Activated B cell treated with CpG ODN at 0.5 μM for 24 hours (primary cell): Measurements from ENCODE around the gene ODAPH. TPM values are rescaled to one million over a fixed set of nuclear protein-coding genes. Genes with fewer than 3 reads are reported as not detected.

Source experiments
- ATAC-seq: fragments of 200-7000 bp; cut with Tn5 transposase; one replicate; pipeline ENCODE4 v1.10.0; 2021; ENCODE audit warnings: low read depth, mild to moderate bottlenecking, moderate library complexity
- CTCF ChIA-PET: fragments of 350-600 bp; sonication (Branson Sonifier 250); formaldehyde crosslinking; loops from one replicate; lab custom pipeline; 2021; ENCODE audit warnings: antibody characterized with exemption; lab: Charles Lee
- POLR2A ChIA-PET: fragments of 350-600 bp; sonication (Branson Sonifier 250); formaldehyde crosslinking; loops from one replicate; lab custom pipeline; 2021; ENCODE audit warnings: antibody characterized with exemption; lab: Charles Lee
- DNase-seq: peaks from one replicate; pipeline ENCODE4 v3.0.0; 2022
- H3K27ac Mint-ChIP-seq: one replicate; pipeline ENCODE4 v1.8.0; 2020; ENCODE audit warnings: mixed read lengths
- H3K27me3 Mint-ChIP-seq: one replicate; pipeline ENCODE4 v1.8.0; 2021; ENCODE audit warnings: mixed read lengths
- H3K36me3 Mint-ChIP-seq: one replicate; pipeline ENCODE4 v1.8.0; 2021; ENCODE audit warnings: low read depth, mixed read lengths
- H3K4me1 Mint-ChIP-seq: one replicate; pipeline ENCODE4 v1.8.0; 2021; ENCODE audit warnings: mixed read lengths
- H3K4me3 Mint-ChIP-seq: one replicate; pipeline ENCODE4 v1.8.0; 2020; ENCODE audit warnings: mild to moderate bottlenecking, mixed read lengths
- H3K9me3 Mint-ChIP-seq: one replicate; pipeline ENCODE4 v1.8.0; 2020; ENCODE audit warnings: mixed read lengths
- CTCF ChIP-seq: fragments of 200-600 bp; IDR thresholded peaks from one replicate; pipeline ENCODE4 v1.8.0; 2022; ENCODE audit warnings: antibody characterized with exemption, mild to moderate bottlenecking
- intact Hi-C: fragments of 100-400 bp; cut with micrococcal nuclease; formaldehyde crosslinking; loops from one replicate; pipeline ENCODE4 v1.15.1; 2024
- total RNA-seq: library from RNA; stranded (reverse); gene quantifications from 2 replicates; pipeline ENCODE4 v1.2.3, GENCODE V29; 2022

Gene ODAPH
- total RNA-seq, 1 donor from 2014 or later = not detected

GRCh38 chr4:75598390-75598789 is 42.5 kb downstream of the ODAPH start:
- no peak overlapping the region for H3K27ac Mint-ChIP-seq

GRCh38 chr4:75599647-75600046 is 43.8 kb downstream of the ODAPH start:
- peaks cover 7% of the 10 kb centered on the region for H3K27me3 Mint-ChIP-seq
- TF ChIP-seq CTCF = no peak
- intact Hi-C loops = no loop called here
- H3K27ac Mint-ChIP-seq = no peak overlapping the region
- DNase-seq = no peak
- ChIA-PET CTCF (no interaction called here), POLR2A (interaction anchor here (0.7 kb wide), 1 partner anchor 120 kb away, joined by 3 read pairs; no protein-coding TSS in a partner anchor)
- H3K36me3 Mint-ChIP-seq = no peaks in the 10 kb centered on the region
- no peaks in the 10 kb centered on the region for H3K9me3 Mint-ChIP-seq
- no peak for ATAC-seq
- H3K4me1 Mint-ChIP-seq = no peaks in the 10 kb centered on the region
- no peak overlapping the region for H3K4me3 Mint-ChIP-seq

More at GRCh38 chr4:75598390-75598789, 42.5 kb downstream of the ODAPH start:
- Mint-ChIP-seq H3K36me3 (no peaks in the 10 kb centered on the region), H3K27me3 (peaks cover 4% of the 10 kb centered on the region), H3K4me3 (no peak overlapping the region), H3K4me1 (no peaks in the 10 kb centered on the region), H3K9me3 (no peaks in the 10 kb centered on the region)
- CTCF ChIA-PET = no interaction called here
- no peak for ATAC-seq
- POLR2A ChIA-PET = no interaction called here
- no peak for DNase-seq
- TF ChIP-seq CTCF = no peak
- intact Hi-C loops = no loop called here

- peaks cover 7% of the 10 kb centered on the region for H3K27me3 Mint-ChIP-seq
- H3K4me1 Mint-ChIP-seq = no peaks in the 10 kb centered on the region
- no peaks in the 10 kb centered on the region for H3K9me3 Mint-ChIP-seq
- CTCF ChIA-PET = no interaction called here
- no peak overlapping the region for H3K4me3 Mint-ChIP-seq
- no peak for ATAC-seq
- no peak for TF ChIP-seq CTCF
- H3K36me3 Mint-ChIP-seq = no peaks in the 10 kb centered on the region
- no peak for DNase-seq
- no peak overlapping the region for H3K27ac Mint-ChIP-seq
- intact Hi-C loops = no loop called here
- POLR2A ChIA-PET = no interaction called here
These were observed 50.1 kb downstream of the ODAPH start for GRCh38 chr4:75605928-75606327.

- Mint-ChIP-seq H3K27ac (no peak overlapping the region), H3K36me3 (no peaks in the 10 kb centered on the region), H3K27me3 (no peaks in the 10 kb centered on the region), H3K9me3 (no peaks in the 10 kb centered on the region), H3K4me1 (peaks cover 4% of the 10 kb centered on the region), H3K4me3 (no peak overlapping the region)
- TF ChIP-seq CTCF = no peak
- POLR2A ChIA-PET = no interaction called here
- DNase-seq (no peak), ATAC-seq (no peak)
- CTCF ChIA-PET = no interaction called here
- intact Hi-C loops = no loop called here
These were observed 56.4 kb downstream of the ODAPH start for GRCh38 chr4:75612306-75612705.

Other genes starting within 250 kb of the ODAPH start
- 28.5 and 29.6 TPM in 2 replicates for gene RCHY1, start 41.7 kb upstream of the ODAPH start, total RNA-seq
- 17.4 and 24.6 TPM in 2 replicates for gene THAP6, start 41.6 kb upstream of the ODAPH start, total RNA-seq
- gene CDKL2, start 74.5 kb downstream of the ODAPH start, total RNA-seq = not detected in 2 replicates
- gene G3BP2, start 117.3 kb downstream of the ODAPH start, total RNA-seq = 98.2 and 103 TPM in 2 replicates
- gene USO1, start 168.5 kb downstream of the ODAPH start, total RNA-seq = 41.3 and 41.7 TPM in 2 replicates